HepG2 (cell line): ENCODE results near the gene QRSL1. TPM values are rescaled to one million over a fixed set of nuclear protein-coding genes. Genes with fewer than 3 reads are reported as not detected.
A peak's percentile ranks its signal among the peaks of the same experiment; 100 is the strongest.

Source experiments
- AKAP8 ChIP-seq: sonication (generic); formaldehyde crosslinking; IDR thresholded peaks from 2 replicates; pipeline ENCODE4 v1.5.1; 2020; ENCODE audit warnings: mild to moderate bottlenecking, missing genetic modification reagents
- DPF2 ChIP-seq: sonication (generic); formaldehyde crosslinking; IDR thresholded peaks from 2 replicates; pipeline ENCODE4 v1.4.0; 2020; ENCODE audit warnings: mild to moderate bottlenecking, low read depth, missing genetic modification reagents, borderline replicate concordance
- GATAD2A ChIP-seq: IDR thresholded peaks from 2 replicates; pipeline ENCODE4 v1.6.1; 2016
- GZF1 ChIP-seq: sonication (generic); formaldehyde crosslinking; IDR thresholded peaks from 2 replicates; pipeline ENCODE4 v1.5.1; 2020; ENCODE audit warnings: mild to moderate bottlenecking, missing genetic modification reagents
- MXD1 ChIP-seq: sonication (generic); formaldehyde crosslinking; IDR thresholded peaks from 2 replicates; pipeline ENCODE4 v1.4.0; 2020; ENCODE audit warnings: mild to moderate bottlenecking, missing genetic modification reagents
- MXI1 ChIP-seq: IDR thresholded peaks from 3 replicates; pipeline ENCODE4 v1.6.1; 2012; ENCODE audit warnings: low read depth, low read length, inconsistent platforms, borderline replicate concordance
- ONECUT2 ChIP-seq: sonication (generic); formaldehyde crosslinking; IDR thresholded peaks from 2 replicates; pipeline ENCODE4 v1.4.0; 2020; ENCODE audit warnings: missing genetic modification reagents
- SETDB1 ChIP-seq: sonication (generic); formaldehyde crosslinking; IDR thresholded peaks from 2 replicates; pipeline ENCODE4 v1.5.1; 2020; ENCODE audit warnings: missing genetic modification reagents, mild to moderate bottlenecking, borderline replicate concordance
- SOX5 ChIP-seq: IDR thresholded peaks from 2 replicates; pipeline ENCODE4 v1.6.1; 2016; ENCODE audit warnings: borderline replicate concordance
- SRSF4 ChIP-seq: fragments of 200-400 bp; formaldehyde crosslinking; IDR thresholded peaks from one replicate; pipeline ENCODE4 v1.6.1; 2018; ENCODE audit warnings: mild to moderate bottlenecking, low read depth, low read length, moderate library complexity; ENCODE audit not compliant: poor library complexity, severe bottlenecking
- STAT6 ChIP-seq: sonication (generic); formaldehyde crosslinking; IDR thresholded peaks from 2 replicates; pipeline ENCODE4 v1.4.0; 2020; ENCODE audit warnings: missing genetic modification reagents, mild to moderate bottlenecking, borderline replicate concordance
- SYNCRIP ChIP-seq: fragments of 200-400 bp; formaldehyde crosslinking; IDR thresholded peaks from 2 replicates; pipeline ENCODE4 v1.6.1; 2018; ENCODE audit warnings: mild to moderate bottlenecking, low read depth, low read length; ENCODE audit not compliant: insufficient read depth
- TARDBP ChIP-seq: sonication (generic); formaldehyde crosslinking; IDR thresholded peaks from 2 replicates; pipeline ENCODE4 v1.8.0; 2022; ENCODE audit warnings: mild to moderate bottlenecking, missing genetic modification reagents
- TOPORS ChIP-seq: sonication (generic); formaldehyde crosslinking; IDR thresholded peaks from 2 replicates; pipeline ENCODE4 v1.8.0; 2023; ENCODE audit warnings: mild to moderate bottlenecking, missing genetic modification reagents
- XBP1 ChIP-seq: sonication (generic); formaldehyde crosslinking; IDR thresholded peaks from 2 replicates; pipeline ENCODE4 v1.5.0; 2020; ENCODE audit warnings: missing genetic modification reagents
- ZBTB8A ChIP-seq: sonication (generic); formaldehyde crosslinking; IDR thresholded peaks from 2 replicates; pipeline ENCODE4 v1.4.0; 2020; ENCODE audit warnings: mild to moderate bottlenecking, low read depth, missing genetic modification reagents, borderline replicate concordance
- ZMYM2 ChIP-seq: sonication (generic); formaldehyde crosslinking; IDR thresholded peaks from 2 replicates; pipeline ENCODE4 v1.8.0; 2022; ENCODE audit warnings: mild to moderate bottlenecking, missing genetic modification reagents
- ZMYM4 ChIP-seq: sonication (generic); formaldehyde crosslinking; IDR thresholded peaks from 2 replicates; pipeline ENCODE4 v1.8.1; 2023; ENCODE audit warnings: mild to moderate bottlenecking, missing genetic modification reagents
- ZNF143 ChIP-seq: sonication (generic); formaldehyde crosslinking; IDR thresholded peaks from 2 replicates; pipeline ENCODE4 v1.4.0; 2020; ENCODE audit warnings: missing genetic modification reagents
- ZNF180 ChIP-seq: sonication (generic); formaldehyde crosslinking; IDR thresholded peaks from 2 replicates; pipeline ENCODE4 v1.4.0; 2020; ENCODE audit warnings: low read depth, missing genetic modification reagents, borderline replicate concordance
- ZNF614 ChIP-seq: IDR thresholded peaks from 2 replicates; pipeline ENCODE4 v1.6.1; 2018; ENCODE audit warnings: missing biosample characterization, missing genetic modification reagents, inconsistent platforms, borderline replicate concordance
- ZNF629 ChIP-seq: sonication (generic); formaldehyde crosslinking; conservative IDR thresholded peaks from 2 replicates; pipeline ENCODE4 v1.5.0; 2020; ENCODE audit warnings: missing genetic modification reagents
- polyA plus RNA-seq, 8 experiments: library from polyadenylated mRNA; depleted of rRNA in 3 of 8; stranded (reverse) in 7 of 8; unstranded in 1 of 8; fragments of >200 nt; fragmentation: Illumina TruSeq in 4 of 8; extraction: Trizol in 4 of 8; gene quantifications; 2 replicates each; pipeline versions ENCODE4 v1.2.1 to v1.2.3, GENCODE V29; 2011 to 2016; ENCODE audit warnings: low read depth in 4 of 8, missing spikeins in 1 of 8, mixed read lengths in 1 of 8; ENCODE audit not compliant: insufficient read depth in 1 of 8
- total RNA-seq, 5 experiments: library from RNA; depleted of rRNA; stranded (reverse); fragments of >200 nt; fragmentation: Illumina TruSeq; extraction: Trizol; gene quantifications; 2 replicates each; pipeline ENCODE4 v1.2.3, GENCODE V29; 2016; ENCODE audit warnings: low read depth in 1 of 5
- TF ChIP-seq, protein P1 (sequence below): sonication (generic); formaldehyde crosslinking; IDR thresholded peaks from 2 replicates; pipeline ENCODE4 v1.8.1; 2022; ENCODE audit warnings: low read depth, mild to moderate bottlenecking, missing genetic modification reagents
- TF ChIP-seq, protein P2 (sequence below): sonication (generic); formaldehyde crosslinking; IDR thresholded peaks from 2 replicates; pipeline ENCODE4 v1.4.0; 2020; ENCODE audit warnings: mild to moderate bottlenecking, missing genetic modification reagents

QRSL1 gene
- total and polyA plus RNA-seq, 2 of the 13 experiments (the other 11 are each of a cell fraction or from before 2014, with no cell fraction given) = 8.2 to 22.3 TPM

DNA sequence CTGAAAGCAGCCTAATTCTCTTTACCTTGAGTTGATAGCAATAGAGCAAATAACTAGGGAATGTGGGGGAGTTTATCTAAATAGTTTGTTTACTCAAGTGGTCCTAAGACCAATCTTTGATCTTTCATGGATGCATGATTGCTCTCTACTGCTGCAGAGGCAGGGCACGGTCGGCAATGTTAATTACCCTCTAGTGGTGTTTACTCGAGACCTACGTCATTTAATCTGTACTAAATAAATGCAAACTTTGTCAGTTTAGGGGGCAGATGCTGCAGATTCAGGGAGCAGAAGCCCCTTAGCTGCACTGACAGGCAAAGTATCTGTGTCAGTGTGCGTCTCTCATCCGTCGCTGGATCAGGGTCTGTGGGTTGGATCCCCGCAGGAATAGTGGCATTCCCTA, 7.0 kb upstream of the QRSL1 start (continued):
- TF ChIP-seq STAT6 (CRISPR knock-in tag) = no peak
- TF ChIP-seq ZNF629 (CRISPR knock-in tag) = no peak
- TF ChIP-seq TARDBP (CRISPR knock-in tag) = no peak; the same call in 1 of the 2 replicates
- no peak for TF ChIP-seq SETDB1 (CRISPR knock-in tag)
- TF ChIP-seq XBP1 (CRISPR knock-in tag) = no peak
- TF ChIP-seq ONECUT2 (CRISPR knock-in tag) = peak; percentile 9; the same call in 1 of the 2 replicates
- peak; percentile 19; the same call in 1 of the 2 replicates for TF ChIP-seq ZNF614
- TF ChIP-seq, protein P1, sequence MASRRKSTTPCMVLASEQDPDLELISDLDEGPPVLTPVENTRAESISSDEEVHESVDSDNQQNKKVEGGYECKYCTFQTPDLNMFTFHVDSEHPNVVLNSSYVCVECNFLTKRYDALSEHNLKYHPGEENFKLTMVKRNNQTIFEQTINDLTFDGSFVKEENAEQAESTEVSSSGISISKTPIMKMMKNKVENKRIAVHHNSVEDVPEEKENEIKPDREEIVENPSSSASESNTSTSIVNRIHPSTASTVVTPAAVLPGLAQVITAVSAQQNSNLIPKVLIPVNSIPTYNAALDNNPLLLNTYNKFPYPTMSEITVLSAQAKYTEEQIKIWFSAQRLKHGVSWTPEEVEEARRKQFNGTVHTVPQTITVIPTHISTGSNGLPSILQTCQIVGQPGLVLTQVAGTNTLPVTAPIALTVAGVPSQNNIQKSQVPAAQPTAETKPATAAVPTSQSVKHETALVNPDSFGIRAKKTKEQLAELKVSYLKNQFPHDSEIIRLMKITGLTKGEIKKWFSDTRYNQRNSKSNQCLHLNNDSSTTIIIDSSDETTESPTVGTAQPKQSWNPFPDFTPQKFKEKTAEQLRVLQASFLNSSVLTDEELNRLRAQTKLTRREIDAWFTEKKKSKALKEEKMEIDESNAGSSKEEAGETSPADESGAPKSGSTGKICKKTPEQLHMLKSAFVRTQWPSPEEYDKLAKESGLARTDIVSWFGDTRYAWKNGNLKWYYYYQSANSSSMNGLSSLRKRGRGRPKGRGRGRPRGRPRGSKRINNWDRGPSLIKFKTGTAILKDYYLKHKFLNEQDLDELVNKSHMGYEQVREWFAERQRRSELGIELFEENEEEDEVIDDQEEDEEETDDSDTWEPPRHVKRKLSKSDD = no peak
- TF ChIP-seq ZBTB8A (CRISPR knock-in tag) = no peak
- peak; percentile 66; the same call in 1 of the 2 replicates for TF ChIP-seq ZMYM2 (CRISPR knock-in tag)
- no peak for TF ChIP-seq ZNF180
- TF ChIP-seq TOPORS (CRISPR knock-in tag) = peak; percentile 94
- peak; percentile 85; the same call in 1 of the 2 replicates for TF ChIP-seq ZMYM4 (CRISPR knock-in tag)
- peak; percentile 23; the same call in 1 of the 2 replicates for TF ChIP-seq GATAD2A
- peak; percentile 33; the same call in 1 of the 2 replicates for TF ChIP-seq SOX5
- TF ChIP-seq MXI1 = no peak
- no peak for TF ChIP-seq MXD1
- TF ChIP-seq ZNF143 (CRISPR knock-in tag) = no peak
- TF ChIP-seq, protein P2, sequence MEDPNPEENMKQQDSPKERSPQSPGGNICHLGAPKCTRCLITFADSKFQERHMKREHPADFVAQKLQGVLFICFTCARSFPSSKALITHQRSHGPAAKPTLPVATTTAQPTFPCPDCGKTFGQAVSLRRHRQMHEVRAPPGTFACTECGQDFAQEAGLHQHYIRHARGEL = no peak
- no peak for TF ChIP-seq SYNCRIP
- TF ChIP-seq AKAP8 (CRISPR knock-in tag) = no peak
- TF ChIP-seq SRSF4 = no peak
- no peak for TF ChIP-seq GZF1
- TF ChIP-seq DPF2 = peak; percentile 77; the same call in 1 of the 2 replicates
